OCI-LY7 (cell line): ENCODE data around the gene LUC7L2.

Source experiments
- CTCF ChIP-seq: fragments of 200-600 bp; sonication (generic); conservative IDR thresholded peaks from 2 replicates; pipeline ENCODE4 v1.5.1; 2014; ENCODE audit warnings: mild to moderate bottlenecking, antibody characterized with exemption, low read length, moderate library complexity, mixed read lengths
- EZH2phosphoT487 ChIP-seq: fragments of 200-600 bp; sonication (generic); IDR thresholded peaks from 2 replicates; pipeline ENCODE4 v1.6.1; 2018; ENCODE audit warnings: low read depth, borderline replicate concordance, mild to moderate bottlenecking, mixed run types, antibody characterized with exemption, low read length, moderate library complexity, mixed read lengths

DNA sequence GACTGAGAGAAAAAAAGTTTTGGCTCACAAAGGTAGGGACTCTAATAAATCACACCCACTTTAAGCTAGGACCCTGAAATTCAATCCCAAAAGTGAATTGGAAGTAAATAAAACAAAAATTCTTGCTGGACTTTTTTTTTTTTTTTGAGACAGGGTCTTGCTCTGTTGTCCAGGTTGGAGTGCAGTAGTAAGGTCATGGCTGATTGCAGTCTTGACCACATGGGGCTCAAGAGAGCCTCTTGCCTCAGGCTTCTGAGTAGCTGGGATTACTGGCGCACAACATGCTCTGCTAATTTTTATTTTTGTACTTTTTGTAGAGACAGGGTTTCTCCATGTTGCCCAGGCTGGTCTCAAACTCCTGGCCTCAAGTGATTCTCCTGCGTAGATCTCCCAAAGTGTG is 5.0 kb upstream of the LUC7L2 start:
- TF ChIP-seq CTCF = 0 out of 2 replicates have a peak, but pooled peaks have one; percentile 17
- no peak for TF ChIP-seq EZH2phosphoT487
